ENCODE data around the gene NTSR1.
A peak's percentile ranks its signal among the peaks of the same experiment; 100 is the strongest.

NTSR1 gene

DNA sequence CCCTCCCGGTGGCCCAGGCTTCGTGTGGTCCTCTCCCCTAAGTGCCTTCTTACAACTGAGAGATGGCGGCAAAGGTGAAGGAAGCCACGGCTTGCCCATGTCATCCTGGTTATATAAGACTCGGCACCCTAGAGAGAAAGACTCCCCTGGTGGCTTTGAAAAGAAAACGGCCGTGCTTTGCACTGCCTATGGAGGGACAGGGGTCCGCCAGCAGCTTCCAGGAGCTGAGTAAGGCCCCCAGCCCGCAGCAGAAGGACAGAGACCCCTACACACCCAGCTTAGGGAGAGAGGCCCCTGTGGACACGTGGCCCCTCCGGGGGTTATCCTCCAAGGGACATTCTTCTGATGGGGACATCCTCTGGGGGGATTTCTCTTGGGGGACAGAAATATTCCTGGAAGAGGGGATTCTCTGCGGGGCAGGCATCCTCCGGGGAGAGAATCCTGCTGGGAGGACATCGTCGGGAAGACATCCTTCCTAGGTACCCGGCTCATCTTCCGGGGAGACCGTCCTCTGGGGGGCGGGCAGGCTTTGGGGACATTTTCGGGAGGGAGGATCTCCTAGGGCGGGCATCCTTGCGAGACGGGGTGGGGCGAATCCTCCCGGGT, 95.5 kb downstream of the NTSR1 start:
- TF ChIP-seq, protein P1, sequence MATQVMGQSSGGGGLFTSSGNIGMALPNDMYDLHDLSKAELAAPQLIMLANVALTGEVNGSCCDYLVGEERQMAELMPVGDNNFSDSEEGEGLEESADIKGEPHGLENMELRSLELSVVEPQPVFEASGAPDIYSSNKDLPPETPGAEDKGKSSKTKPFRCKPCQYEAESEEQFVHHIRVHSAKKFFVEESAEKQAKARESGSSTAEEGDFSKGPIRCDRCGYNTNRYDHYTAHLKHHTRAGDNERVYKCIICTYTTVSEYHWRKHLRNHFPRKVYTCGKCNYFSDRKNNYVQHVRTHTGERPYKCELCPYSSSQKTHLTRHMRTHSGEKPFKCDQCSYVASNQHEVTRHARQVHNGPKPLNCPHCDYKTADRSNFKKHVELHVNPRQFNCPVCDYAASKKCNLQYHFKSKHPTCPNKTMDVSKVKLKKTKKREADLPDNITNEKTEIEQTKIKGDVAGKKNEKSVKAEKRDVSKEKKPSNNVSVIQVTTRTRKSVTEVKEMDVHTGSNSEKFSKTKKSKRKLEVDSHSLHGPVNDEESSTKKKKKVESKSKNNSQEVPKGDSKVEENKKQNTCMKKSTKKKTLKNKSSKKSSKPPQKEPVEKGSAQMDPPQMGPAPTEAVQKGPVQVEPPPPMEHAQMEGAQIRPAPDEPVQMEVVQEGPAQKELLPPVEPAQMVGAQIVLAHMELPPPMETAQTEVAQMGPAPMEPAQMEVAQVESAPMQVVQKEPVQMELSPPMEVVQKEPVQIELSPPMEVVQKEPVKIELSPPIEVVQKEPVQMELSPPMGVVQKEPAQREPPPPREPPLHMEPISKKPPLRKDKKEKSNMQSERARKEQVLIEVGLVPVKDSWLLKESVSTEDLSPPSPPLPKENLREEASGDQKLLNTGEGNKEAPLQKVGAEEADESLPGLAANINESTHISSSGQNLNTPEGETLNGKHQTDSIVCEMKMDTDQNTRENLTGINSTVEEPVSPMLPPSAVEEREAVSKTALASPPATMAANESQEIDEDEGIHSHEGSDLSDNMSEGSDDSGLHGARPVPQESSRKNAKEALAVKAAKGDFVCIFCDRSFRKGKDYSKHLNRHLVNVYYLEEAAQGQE (IDR thresholded peaks at IDR 0.05; ENCODE audit: insufficient read depth in 1 of 2, low read depth in 2 of 2, low read length in 2 of 2), result no peak
- TF ChIP-seq SIN3A (IDR thresholded peaks at IDR 0.05; ENCODE audit: borderline replicate concordance, insufficient read depth, low read length), result no peak
- no peak for TF ChIP-seq POLR2AphosphoS5 (IDR thresholded peaks at IDR 0.05; ENCODE audit: low read depth, low read length)

DNA sequence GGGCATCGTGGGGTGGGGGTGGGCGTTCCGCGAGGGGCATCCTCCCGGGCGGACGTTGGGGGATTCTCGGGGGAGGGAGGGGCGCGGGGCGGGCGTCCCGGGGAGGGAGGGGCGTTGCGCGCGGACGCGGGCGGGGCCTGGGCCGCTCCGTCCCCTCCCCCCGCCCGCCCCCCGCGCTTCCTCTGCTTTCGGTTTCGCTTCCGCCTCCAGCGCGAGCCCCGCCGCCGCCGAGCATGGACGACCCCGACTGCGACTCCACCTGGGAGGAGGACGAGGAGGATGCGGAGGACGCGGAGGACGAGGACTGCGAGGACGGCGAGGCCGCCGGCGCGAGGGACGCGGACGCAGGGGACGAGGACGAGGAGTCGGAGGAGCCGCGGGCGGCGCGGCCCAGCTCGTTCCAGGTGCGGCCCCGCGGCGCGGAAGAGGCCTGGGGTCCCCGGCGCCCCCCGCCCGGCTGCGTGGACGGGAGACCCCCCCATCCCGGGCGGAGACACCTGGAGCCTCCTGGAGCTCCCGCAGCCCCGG, 96.1 kb downstream of the NTSR1 start, which contains the start of gene OGFR:
Gene OGFR (plus strand): TSS at position 209 of the 528 bp plus-strand sequence. CDS start 25 bp downstream, at position 234.
- TF ChIP-seq, protein P1 (IDR thresholded peaks at IDR 0.05; ENCODE audit: insufficient read depth in 1 of 2, low read depth in 2 of 2, low read length in 2 of 2), result no peak
- TF ChIP-seq FOXP2 (optimal IDR thresholded peaks at IDR 0.05; ENCODE audit: borderline replicate concordance, extremely low read depth, extremely low read length, insufficient read depth) (peak; percentile 38), POLR2AphosphoS5 (IDR thresholded peaks at IDR 0.05; ENCODE audit: low read depth, low read length) (peak; percentile 75; the same call in 1 of the 2 replicates), TAF1 (IDR thresholded peaks at IDR 0.05; ENCODE audit: borderline replicate concordance, insufficient read depth, low read length) (0 out of 2 replicates have a peak, but pooled peaks have one; percentile 48), SIN3A (IDR thresholded peaks at IDR 0.05; ENCODE audit: borderline replicate concordance, insufficient read depth, low read length) (peak; percentile 69; the same call in 1 of the 2 replicates)

DNA sequence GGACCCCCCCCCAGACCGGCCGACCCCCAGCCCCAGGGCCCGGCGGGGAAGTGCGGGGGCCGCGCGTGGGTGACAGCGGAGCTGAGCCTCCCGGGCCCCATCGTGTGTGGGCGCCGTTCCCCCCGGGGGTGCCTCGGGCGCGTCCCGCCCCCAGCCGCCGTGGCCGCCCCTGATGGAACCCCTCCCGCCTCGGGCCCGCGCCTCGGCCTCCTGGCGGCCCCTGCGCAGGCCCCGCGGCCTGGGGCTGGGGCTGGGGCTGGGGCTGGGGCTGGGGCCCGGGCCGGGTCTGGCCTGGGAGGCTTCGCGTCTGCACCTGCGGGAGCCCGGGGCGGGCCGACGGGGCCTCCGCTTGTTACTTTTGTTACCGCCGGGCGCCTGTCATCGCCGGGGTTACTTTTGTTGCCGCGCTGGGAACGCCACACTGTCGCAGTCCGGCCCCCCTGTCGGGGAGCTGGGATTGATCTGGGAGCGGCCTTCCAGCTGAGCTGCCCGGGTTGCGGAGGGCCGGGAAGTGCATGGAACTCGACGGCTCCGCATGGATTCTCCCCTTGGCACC, 96.6 kb downstream of the NTSR1 start:
- no peak for TF ChIP-seq TAF1 (IDR thresholded peaks at IDR 0.05; ENCODE audit: borderline replicate concordance, insufficient read depth, low read length)

DNA sequence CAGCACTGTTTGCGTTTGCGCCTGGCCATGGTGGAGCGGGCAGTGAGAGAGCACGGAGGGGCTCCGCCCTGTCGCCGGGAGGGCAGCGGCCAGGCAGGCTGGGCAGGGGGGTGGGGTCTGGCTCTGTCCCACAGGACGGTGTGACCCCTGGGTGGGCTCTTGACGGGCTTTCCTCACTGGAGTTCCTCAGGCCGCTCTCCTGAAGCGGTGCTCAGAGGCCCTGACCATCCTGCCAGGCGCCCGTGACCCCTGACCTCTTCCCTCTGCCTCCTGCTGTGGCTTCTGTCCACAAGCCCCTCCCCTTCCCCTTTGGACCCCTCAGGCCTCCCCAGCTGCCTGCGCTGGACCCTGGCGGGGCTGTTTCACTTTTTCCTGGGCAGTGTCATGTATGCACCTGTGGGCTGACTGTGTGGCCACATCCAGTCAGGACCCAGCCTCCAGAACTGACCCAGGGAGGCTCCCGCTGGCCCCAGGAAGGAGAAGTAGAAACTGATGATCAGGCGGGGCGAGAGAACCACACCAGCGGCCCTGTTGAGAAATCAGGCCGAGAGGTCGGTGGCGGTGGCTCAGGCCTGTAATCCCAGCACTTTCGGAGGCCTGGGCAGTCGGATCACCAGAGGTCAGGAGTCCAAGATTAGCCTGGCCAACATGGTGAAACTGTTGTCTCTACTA, 97.2 kb downstream of the NTSR1 start:
- TF ChIP-seq POLR2AphosphoS5 (IDR thresholded peaks at IDR 0.05; ENCODE audit: low read depth, low read length) (no peak), TAF1 (IDR thresholded peaks at IDR 0.05; ENCODE audit: borderline replicate concordance, insufficient read depth, low read length) (no peak), SIN3A (IDR thresholded peaks at IDR 0.05; ENCODE audit: borderline replicate concordance, insufficient read depth, low read length) (no peak), FOXP2 (optimal IDR thresholded peaks at IDR 0.05; ENCODE audit: borderline replicate concordance, extremely low read depth, extremely low read length, insufficient read depth) (no peak)
- TF ChIP-seq, protein P1 (IDR thresholded peaks at IDR 0.05; ENCODE audit: insufficient read depth in 1 of 2, low read depth in 2 of 2, low read length in 2 of 2), result no peak

DNA sequence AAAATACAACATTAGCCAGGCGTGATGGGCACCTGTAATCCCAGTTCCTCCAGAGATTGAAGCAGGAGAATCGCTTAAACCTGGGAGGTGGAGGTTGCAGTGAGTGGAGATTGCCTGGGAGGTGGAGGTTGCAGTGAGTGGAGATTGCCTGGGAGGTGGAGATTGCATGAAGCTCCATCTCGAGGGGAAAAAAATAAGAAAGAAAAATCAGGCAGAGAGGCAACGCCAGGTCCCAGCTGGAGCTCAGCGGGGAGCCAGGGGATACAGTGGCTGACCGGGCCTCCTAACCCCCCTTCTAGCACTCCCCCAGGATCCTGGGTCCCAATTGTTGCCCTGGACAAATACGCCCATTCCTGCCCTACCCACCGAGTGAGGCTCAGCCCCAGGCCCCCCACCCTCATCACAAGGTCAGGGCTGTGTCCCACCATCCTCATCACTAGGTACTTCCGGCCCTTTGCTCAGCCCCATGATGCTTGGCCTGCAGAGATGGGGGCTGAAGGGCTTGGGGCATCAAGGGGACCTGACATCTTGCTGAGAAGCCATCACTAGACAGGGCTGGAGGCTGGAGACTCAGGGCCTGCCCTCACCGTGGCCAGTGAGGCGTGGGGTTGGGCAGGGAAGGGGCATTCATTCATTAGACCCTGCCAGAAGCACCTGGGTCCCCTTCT, 97.9 kb downstream of the NTSR1 start:
- TF ChIP-seq POLR2AphosphoS5 (IDR thresholded peaks at IDR 0.05; ENCODE audit: low read depth, low read length) (no peak), FOXP2 (optimal IDR thresholded peaks at IDR 0.05; ENCODE audit: borderline replicate concordance, extremely low read depth, extremely low read length, insufficient read depth) (no peak), SIN3A (IDR thresholded peaks at IDR 0.05; ENCODE audit: borderline replicate concordance, insufficient read depth, low read length) (no peak), TAF1 (IDR thresholded peaks at IDR 0.05; ENCODE audit: borderline replicate concordance, insufficient read depth, low read length) (no peak)
- TF ChIP-seq, protein P1 (IDR thresholded peaks at IDR 0.05; ENCODE audit: insufficient read depth in 1 of 2, low read depth in 2 of 2, low read length in 2 of 2), result no peak
